Thyroid gland (tissue), 4 donors: ENCODE measurements around the gene SNRNP25. TPM values are rescaled to one million over a fixed set of nuclear protein-coding genes. Genes with fewer than 3 reads are reported as not detected.

Experiments used
- DNase-seq, 2 donors: peaks; one replicate each; pipeline ENCODE4 v3.0.0-alpha.2; 2019
- H3K27ac ChIP-seq, 3 donors: fragments of 200-600 bp; sonication (generic); 1 replicate in 2 of 3; 2 replicates in 1 of 3; pipeline ENCODE4 v1.5.1; 2016 to 2019; ENCODE audit warnings: mild to moderate bottlenecking in 1 of 3, moderate library complexity in 1 of 3
- H3K27me3 ChIP-seq: fragments of 200-600 bp; sonication (generic); one replicate; pipeline ENCODE4 v1.5.1; 2019
- H3K36me3 ChIP-seq, 2 donors: fragments of 200-600 bp; sonication (generic); one replicate each; pipeline ENCODE4 v1.5.1; 2016 to 2019
- H3K4me1 ChIP-seq, 2 donors: fragments of 200-600 bp; sonication (generic); one replicate each; pipeline ENCODE4 v1.5.1; 2017 to 2019
- H3K4me3 ChIP-seq, 3 donors: fragments of 200-600 bp; sonication (generic); replicated peaks in 1 of 3; 1 replicate in 2 of 3; 2 replicates in 1 of 3; pipeline ENCODE4 v1.5.1; 2016; ENCODE audit warnings: mild to moderate bottlenecking in 1 of 3
- H3K9me3 ChIP-seq: fragments of 200-600 bp; sonication (generic); one replicate; pipeline ENCODE4 v1.5.1; 2017
- POLR2A ChIP-seq, 2 donors: fragments of 450-650 bp; IDR thresholded peaks; one replicate each; pipeline ENCODE4 v1.6.1; 2017; ENCODE audit warnings: antibody characterized with exemption in 2 of 2, mild to moderate bottlenecking in 2 of 2, moderate library complexity in 1 of 2
- WGBS, 2 donors: methylation state at CpG; one replicate each; pipeline ENCODE4 v1.1.5; 2017; 5-methylcytosine and 5-hydroxymethylcytosine counted together
- intact Hi-C: fragments of 100-400 bp; cut with DNase I; formaldehyde crosslinking; loops from one replicate; pipeline ENCODE4 v1.15.1; 2023
- total RNA-seq, 4 donors: library from RNA; depleted of rRNA; stranded (reverse); fragments of >200 nt; gene quantifications; one replicate each; pipeline ENCODE4 v1.2.3, GENCODE V29; 2016
- TF ChIP-seq, protein P1 (sequence below), 6 experiments: fragments of 200-600 bp in 3 of 6; fragments of 450-650 bp in 3 of 6; sonication (generic) in 3 of 6; IDR thresholded peaks; one replicate each; pipeline ENCODE4 v1.5.1; 2016 to 2019; ENCODE audit warnings: antibody characterized with exemption in 6 of 6, mild to moderate bottlenecking in 2 of 6, inconsistent platforms in 1 of 6, moderate library complexity in 1 of 6

SNRNP25 gene
- total RNA-seq, 4 donors from 2014 or later, result 16.1 to 53.6 (median 34.8) TPM

DNA sequence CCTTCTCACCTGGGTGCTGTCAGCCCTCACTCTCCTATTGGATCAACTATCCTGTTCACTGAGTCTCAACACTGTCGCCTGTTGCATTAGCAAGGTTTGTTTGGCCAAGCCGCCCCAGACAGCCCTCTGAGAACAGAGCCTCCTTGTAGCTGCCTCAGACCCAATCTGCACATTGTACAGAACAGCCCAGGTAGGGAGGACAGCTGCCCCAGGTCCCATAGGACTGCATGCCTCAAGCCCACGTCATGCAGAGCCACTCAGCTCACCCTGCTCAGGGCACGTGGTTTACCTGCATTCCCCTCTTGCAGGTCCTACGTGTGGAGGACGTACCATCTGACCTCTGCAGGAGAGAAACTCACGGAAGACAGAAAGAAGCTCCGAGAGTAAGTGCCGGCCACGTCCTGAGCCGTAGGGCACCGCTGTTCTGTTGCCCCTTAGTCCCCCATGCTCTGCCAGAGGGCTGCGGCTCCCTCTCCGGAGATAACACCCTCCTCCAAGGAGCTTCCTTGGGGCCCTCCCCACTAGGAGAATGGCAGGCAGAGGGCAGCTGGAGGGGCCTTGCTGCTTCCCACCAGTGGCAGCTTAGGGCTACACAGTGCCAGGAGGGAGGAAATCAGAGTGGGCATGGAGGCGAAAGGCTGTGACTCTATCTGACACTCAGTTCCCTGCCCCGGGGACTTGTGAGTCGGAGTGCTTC, 2.8 kb downstream of the SNRNP25 start:
- Histone ChIP-seq H3K36me3 (peaks cover 39 to 40% of the 10 kb centered on the region in 2 donors), H3K27me3 (no peaks in the 10 kb centered on the region), H3K27ac (no peak overlapping the region), H3K9me3 (no peaks in the 10 kb centered on the region), H3K4me1 (peaks cover 9 to 15% of the 10 kb centered on the region in 2 donors), H3K4me3 (no peak overlapping the region)
- DNase-seq, result no peak
- TF ChIP-seq, protein P1, sequence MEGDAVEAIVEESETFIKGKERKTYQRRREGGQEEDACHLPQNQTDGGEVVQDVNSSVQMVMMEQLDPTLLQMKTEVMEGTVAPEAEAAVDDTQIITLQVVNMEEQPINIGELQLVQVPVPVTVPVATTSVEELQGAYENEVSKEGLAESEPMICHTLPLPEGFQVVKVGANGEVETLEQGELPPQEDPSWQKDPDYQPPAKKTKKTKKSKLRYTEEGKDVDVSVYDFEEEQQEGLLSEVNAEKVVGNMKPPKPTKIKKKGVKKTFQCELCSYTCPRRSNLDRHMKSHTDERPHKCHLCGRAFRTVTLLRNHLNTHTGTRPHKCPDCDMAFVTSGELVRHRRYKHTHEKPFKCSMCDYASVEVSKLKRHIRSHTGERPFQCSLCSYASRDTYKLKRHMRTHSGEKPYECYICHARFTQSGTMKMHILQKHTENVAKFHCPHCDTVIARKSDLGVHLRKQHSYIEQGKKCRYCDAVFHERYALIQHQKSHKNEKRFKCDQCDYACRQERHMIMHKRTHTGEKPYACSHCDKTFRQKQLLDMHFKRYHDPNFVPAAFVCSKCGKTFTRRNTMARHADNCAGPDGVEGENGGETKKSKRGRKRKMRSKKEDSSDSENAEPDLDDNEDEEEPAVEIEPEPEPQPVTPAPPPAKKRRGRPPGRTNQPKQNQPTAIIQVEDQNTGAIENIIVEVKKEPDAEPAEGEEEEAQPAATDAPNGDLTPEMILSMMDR (IDR thresholded peaks at IDR 0.05), result no peak
- no peak for TF ChIP-seq POLR2A (IDR thresholded peaks at IDR 0.05)
- intact Hi-C loops, result no loop called here
- WGBS, 2 donors, result 93 to 95% methylated on average over 16 to 17 of the region's 17 CpGs

DNA sequence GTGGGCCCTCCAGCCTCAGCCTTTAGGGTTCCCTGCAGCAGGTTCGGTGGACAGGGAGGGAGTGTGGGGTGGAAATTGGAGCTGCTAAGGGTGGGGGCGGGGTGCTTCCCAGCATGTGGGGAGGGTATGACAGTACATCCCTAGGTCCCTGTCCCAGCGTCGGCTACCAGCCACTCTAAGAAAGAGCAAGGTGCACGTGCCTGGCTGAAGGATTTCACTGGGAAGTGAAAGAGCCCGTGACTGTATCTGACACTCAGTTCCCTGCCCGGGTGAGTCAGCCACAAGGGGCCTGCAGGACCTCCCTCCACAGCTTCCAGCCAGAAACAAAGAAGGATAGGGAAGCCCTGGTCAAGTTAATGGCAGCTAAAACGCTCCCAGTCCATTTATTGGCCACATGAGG, 4.1 kb downstream of the SNRNP25 start:
- H3K27me3 ChIP-seq, result no peaks in the 10 kb centered on the region
- H3K4me1 ChIP-seq, result peaks cover 5 to 7% of the 10 kb centered on the region in 2 donors
- peaks cover 48 to 51% of the 10 kb centered on the region in 2 donors for H3K36me3 ChIP-seq
- no peak overlapping the region for H3K27ac ChIP-seq
- DNase-seq, result no peak
- no peak overlapping the region for H3K4me3 ChIP-seq
- H3K9me3 ChIP-seq, result no peaks in the 10 kb centered on the region
- TF ChIP-seq POLR2A (IDR thresholded peaks at IDR 0.05), result no peak
- TF ChIP-seq, protein P1 (IDR thresholded peaks at IDR 0.05), result no peak
- 75 to 91% methylated on average over 8 of the region's 8 CpGs for WGBS, 2 donors
- intact Hi-C loops, result no loop called here

DNA sequence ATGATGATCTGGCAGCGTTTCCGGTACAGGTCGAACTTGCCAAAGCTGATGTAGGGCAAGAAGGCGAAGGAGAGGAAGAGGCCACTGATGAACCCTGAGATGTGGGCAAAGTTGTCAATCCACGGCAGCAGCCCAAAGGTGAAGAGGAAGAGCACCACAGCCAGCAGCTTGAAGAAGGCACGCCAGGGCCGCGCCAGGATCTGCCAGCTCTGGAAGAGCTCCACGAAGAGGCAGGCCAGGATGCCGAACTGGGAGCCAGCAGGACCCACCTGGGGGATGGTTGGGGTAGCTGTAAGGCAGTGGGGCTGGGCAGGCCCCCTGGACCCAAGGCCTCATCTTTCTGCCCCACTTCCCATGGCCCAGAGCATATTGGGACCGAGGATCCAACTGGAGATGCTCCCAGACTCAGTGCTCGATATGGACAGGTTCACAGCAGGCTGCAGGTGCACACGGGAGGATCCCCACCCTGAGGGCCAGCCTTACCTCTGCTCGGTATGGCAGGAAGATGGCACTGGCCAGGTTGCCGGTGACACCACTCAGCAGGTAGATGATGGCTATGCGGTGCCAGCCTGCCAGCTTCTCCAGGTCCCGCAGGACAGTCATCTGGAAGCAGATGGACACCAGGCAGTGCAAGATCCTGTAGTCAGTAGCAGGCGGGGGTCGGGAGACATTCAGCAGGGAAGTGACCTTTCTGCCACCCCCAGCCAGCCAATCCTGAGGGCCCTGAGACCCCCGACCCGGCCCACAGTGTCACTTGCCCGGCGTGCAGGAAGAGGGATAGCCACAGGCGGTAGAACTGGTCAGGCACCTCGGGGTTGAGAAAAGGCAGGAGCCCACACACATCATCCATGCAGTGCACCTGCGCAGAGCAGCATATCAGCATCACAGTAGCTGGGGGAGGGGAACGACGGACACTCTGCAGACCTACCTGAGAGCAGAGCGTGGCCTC, 5.1 kb downstream of the SNRNP25 start:
- intact Hi-C loops, result no loop called here
- Histone ChIP-seq H3K4me1 (peaks cover 5 to 7% of the 10 kb centered on the region in 2 donors), H3K27ac (no peak overlapping the region), H3K27me3 (no peaks in the 10 kb centered on the region), H3K36me3 (peaks cover 51 to 54% of the 10 kb centered on the region in 2 donors), H3K9me3 (no peaks in the 10 kb centered on the region), H3K4me3 (no peak overlapping the region)
- TF ChIP-seq POLR2A (IDR thresholded peaks at IDR 0.05), result no peak
- TF ChIP-seq, protein P1 (IDR thresholded peaks at IDR 0.05), result no peak
- WGBS, 2 donors, result 90 to 92% methylated on average over 26 to 29 of the region's 29 CpGs
- DNase-seq, result no peak

DNA sequence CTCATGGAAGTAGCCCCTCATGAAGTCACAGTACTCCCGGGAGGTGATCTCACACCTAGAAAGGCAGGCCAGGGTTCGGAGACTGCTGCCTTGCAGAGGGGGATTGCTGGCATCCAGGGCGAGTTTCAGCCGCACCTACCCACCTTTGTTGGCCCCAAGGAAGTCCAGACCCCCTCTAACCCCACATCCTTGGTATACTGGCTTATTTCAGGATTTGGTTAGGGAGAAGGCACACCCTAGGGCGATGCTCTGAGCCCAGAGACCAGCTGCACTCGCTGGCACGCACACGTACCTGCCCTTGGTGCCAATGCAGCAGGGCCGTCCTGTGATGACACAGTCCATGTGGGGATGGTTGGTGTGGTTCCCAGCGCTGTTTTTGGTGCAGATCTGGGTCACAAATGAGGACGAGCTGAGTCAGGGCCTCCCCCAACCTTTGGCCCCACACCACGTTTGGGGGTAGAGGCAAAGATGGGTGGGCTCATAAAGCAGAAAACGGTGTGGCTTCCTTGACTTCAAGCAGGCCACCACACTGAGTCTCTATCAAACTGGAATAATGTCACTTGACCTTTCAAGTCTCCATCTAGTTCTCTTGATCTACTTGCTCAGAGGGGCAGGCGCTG, 5.9 kb downstream of the SNRNP25 start:
- Histone ChIP-seq H3K27me3 (no peaks in the 10 kb centered on the region), H3K9me3 (no peaks in the 10 kb centered on the region), H3K4me3 (no peak overlapping the region), H3K36me3 (peaks cover 51 to 54% of the 10 kb centered on the region in 2 donors), H3K27ac (no peak overlapping the region), H3K4me1 (peaks cover 0 to 2% of the 10 kb centered on the region in 2 donors)
- intact Hi-C loops, result no loop called here
- DNase-seq, result no peak
- 92 to 93% methylated on average over 12 to 14 of the region's 14 CpGs for WGBS, 2 donors
- TF ChIP-seq POLR2A (IDR thresholded peaks at IDR 0.05), result no peak
- TF ChIP-seq, protein P1 (IDR thresholded peaks at IDR 0.05), result no peak
